ENCODE data around the gene GABRE.

- TF ChIP-seq POLR2A (IDR thresholded peaks at IDR 0.05) (no peak), CTCF (IDR thresholded peaks at IDR 0.05) (no peak)
Measured at GRCh38 chrX:151985531-151985930, 11.1 kb upstream of the GABRE start.
